ENCODE data around the gene ISX.

ISX gene

DNA sequence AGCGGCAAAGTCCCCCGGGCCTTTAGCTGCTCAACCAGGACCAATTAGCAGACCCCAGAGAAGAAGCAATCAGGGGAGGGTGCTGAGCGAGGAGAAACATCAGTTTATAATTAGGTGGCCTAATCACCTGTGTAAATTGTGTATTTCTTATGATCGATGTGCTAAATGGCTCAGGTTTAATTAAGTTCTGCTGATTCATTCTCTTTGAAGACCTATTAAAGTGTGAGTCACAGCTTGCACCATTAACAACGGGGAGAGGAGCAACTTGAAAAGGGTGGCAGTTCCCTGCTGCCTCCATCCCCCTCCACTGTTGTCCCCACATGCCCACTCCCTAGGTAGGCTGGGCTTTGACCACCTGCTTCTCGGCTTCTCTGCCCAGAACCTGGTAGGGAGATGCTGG, 10.7 kb downstream of the ISX start:
- TF ChIP-seq CTCF (IDR thresholded peaks at IDR 0.05; ENCODE audit: low read depth, low read length, missing control alignments), result no peak
- no peak overlapping the region for H3K4me3 ChIP-seq (replicated peaks; ENCODE audit: low read depth, low read length)
- DNase-seq (ENCODE audit: extremely low read depth, low read depth), result no peak

- no peak for DNase-seq (ENCODE audit: extremely low read depth, low read depth)
- no peak for TF ChIP-seq CTCF (IDR thresholded peaks at IDR 0.05; ENCODE audit: low read depth, low read length, missing control alignments)
- H3K4me3 ChIP-seq (replicated peaks; ENCODE audit: low read depth, low read length), result no peak overlapping the region
Observed at GRCh38 chr22:35085621-35086020, 19.7 kb downstream of the ISX start.

- no peak for DNase-seq (ENCODE audit: extremely low read depth, low read depth)
- TF ChIP-seq CTCF (IDR thresholded peaks at IDR 0.05; ENCODE audit: low read depth, low read length, missing control alignments), result no peak
- no peak overlapping the region for H3K4me3 ChIP-seq (replicated peaks; ENCODE audit: low read depth, low read length)
Observed at GRCh38 chr22:35089139-35089538, 23.2 kb downstream of the ISX start.

GRCh38 chr22:35092406-35092805, 26.4 kb downstream of the ISX start:
- no peak overlapping the region for H3K4me3 ChIP-seq (replicated peaks; ENCODE audit: low read depth, low read length)
- no peak for DNase-seq (ENCODE audit: extremely low read depth, low read depth)

GRCh38 chr22:35098921-35099320, 33.0 kb downstream of the ISX start:
- DNase-seq (ENCODE audit: extremely low read depth, low read depth), result no peak
- H3K4me3 ChIP-seq (replicated peaks; ENCODE audit: low read depth, low read length), result no peak overlapping the region
- no peak for TF ChIP-seq CTCF (IDR thresholded peaks at IDR 0.05; ENCODE audit: low read depth, low read length, missing control alignments)

More at GRCh38 chr22:35092406-35092805, 26.4 kb downstream of the ISX start:
- no peak for TF ChIP-seq CTCF (IDR thresholded peaks at IDR 0.05; ENCODE audit: low read depth, low read length, missing control alignments)

DNA sequence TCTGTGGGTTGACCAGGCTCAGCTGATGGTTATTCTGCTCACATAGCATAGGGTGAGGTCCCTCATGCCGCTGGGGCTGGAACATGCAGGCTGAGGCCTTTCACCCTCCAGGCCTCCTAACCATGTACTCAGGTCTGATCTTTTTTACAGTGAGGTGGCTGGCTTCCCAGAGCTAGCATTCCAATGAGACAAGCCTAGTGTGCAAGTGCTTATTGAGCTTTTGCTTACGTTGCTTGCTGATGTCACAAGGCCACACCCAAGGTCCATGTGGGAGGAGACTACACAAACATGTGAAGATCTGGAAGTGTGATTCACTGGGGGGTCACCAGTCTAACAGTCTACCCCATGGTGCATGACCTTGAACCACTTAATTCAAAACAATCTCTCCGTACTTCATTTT, 33.9 kb downstream of the ISX start:
- no peak for DNase-seq (ENCODE audit: extremely low read depth, low read depth)
- no peak for TF ChIP-seq CTCF (IDR thresholded peaks at IDR 0.05; ENCODE audit: low read depth, low read length, missing control alignments)
- no peak overlapping the region for H3K4me3 ChIP-seq (replicated peaks; ENCODE audit: low read depth, low read length)

- H3K4me3 ChIP-seq (replicated peaks; ENCODE audit: low read depth, low read length), result no peak overlapping the region
- no peak for TF ChIP-seq CTCF (IDR thresholded peaks at IDR 0.05; ENCODE audit: low read depth, low read length, missing control alignments)
- no peak for DNase-seq (ENCODE audit: extremely low read depth, low read depth)
Observed at GRCh38 chr22:35102663-35103062, 36.7 kb downstream of the ISX start.

Data from HFF-Myc (cell line).